Stimulated activated CD4-positive, alpha-beta T cell treated with anti-CD3 and anti-CD28 coated beads, TNF-alpha, amount 100 ng/mL, for 4 hours (primary cell): ENCODE measurements around the gene PCLO.

Experiments used
- DNase-seq, 3 experiments: peaks; one replicate each; pipeline ENCODE4 v3.0.0-alpha.2; 2020; ENCODE audit warnings: low read depth in 3 of 3

Gene PCLO

GRCh38 chr7:82839063-82839462 is 323.6 kb downstream of the PCLO start:
- no peak for DNase-seq

GRCh38 chr7:82838314-82838713 is 324.4 kb downstream of the PCLO start:
- DNase-seq = no peak

- DNase-seq = no peak
Observed at GRCh38 chr7:82823073-82823472, 339.6 kb downstream of the PCLO start.

- no peak for DNase-seq
Observed at GRCh38 chr7:82821037-82821436, 341.6 kb downstream of the PCLO start.

DNA sequence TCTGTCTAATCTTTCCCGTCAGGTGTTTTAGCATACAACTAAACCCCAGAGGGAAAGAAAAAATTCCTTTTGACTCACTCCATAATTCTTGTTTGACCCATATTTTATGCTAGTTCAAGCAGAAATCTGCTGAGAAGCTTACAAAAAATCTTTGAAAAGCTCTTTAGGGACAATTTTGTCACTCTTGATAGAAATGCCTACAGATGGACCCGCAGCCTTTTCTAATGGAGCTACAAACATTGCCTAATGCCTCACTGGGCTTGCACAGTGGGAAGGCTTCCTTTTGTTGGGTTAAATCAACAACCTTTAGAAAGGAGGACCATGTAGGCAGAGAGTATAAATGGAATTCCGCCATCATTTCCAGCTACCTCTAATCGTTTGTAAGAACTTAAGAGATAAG is 344.5 kb downstream of the PCLO start:
- no peak for DNase-seq

DNA sequence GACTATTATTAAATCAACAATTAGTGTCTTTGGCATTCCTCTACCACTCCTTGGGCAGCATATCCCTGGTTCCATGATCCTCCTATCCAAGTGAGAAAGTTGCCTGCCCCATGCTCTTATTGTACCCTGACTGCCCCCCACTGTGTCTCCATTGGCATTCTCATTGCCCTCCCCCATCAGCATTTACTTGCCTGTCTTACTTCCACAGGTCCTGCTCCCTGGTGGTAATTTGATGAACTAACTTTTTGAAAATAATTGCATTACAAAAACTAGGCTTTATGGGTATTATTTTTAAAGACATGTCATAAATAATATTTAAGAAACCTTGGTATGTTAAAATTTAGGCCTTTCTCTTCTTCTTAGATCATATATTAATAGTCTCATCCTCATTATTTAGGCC is 346.4 kb downstream of the PCLO start:
- DNase-seq = no peak

DNA sequence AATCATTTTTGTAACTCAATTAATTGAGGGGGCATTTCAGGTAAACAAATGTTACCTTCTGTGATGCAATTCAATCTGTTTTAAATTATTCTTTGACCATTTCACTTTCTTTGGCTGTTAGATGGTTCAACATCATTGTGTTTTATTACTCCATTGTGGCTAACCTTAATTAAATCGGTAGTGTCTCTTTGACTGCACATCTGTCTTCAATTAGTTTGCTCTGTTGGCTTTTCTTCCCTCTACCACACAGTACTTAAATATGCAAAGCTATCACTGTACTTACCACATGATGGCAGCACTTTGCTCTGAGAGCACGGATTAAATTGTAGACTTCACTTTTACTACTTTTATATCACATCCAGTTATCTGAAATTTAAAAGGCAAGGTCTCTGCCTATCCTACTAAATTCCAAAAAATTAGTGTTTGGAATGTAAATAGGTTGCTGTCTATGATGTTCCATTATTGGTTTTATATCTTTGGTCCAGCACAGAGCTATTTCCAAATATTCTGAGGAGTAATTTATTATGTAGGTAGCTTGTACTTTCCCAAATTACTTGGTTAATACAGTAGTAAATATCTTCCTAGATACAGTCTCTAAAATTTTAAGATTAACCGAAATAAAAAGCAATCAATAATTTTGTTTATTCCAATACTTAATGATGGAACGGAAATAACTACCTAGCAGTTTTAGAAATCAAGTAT is 352.0 kb downstream of the PCLO start:
- DNase-seq = no peak

DNA sequence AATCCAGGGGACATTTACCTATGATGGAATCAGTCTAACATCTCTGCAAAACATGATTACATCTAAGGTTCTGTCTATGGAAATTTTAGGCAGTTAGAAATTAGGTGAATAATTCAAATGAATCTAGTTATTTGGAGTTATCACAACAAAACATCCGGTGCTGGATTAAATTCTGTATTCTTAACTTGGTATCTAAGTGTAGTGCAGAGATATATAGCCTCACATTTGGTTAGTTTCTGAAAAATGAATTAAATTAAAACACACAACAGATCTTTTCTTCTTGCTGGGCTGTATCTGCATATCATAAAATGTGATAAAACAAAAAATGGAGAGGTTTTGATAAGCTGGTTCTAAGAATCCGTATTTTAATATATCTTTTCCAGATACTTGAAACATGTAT is 354.1 kb downstream of the PCLO start:
- DNase-seq = no peak

DNA sequence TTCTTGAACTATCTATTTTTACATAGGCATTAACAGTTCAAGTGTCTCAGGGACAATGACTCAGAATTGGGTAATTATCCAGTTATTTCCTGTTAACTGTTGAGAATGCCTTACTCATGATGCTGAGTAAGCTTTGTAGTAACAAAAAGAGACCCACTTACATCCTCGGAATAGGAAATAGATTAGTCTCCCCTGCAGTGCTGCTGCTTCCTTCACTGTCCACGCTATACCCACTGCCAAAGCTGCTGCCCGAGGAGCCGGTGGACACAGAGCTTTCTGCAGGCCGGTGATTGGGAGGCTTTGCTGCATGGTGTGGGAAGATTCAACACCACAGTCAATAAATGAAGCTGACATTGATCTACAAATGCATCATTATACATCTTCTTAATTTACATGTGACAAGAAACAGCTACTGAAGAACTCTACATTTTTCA is 357.1 kb downstream of the PCLO start:
- no peak for DNase-seq

DNA sequence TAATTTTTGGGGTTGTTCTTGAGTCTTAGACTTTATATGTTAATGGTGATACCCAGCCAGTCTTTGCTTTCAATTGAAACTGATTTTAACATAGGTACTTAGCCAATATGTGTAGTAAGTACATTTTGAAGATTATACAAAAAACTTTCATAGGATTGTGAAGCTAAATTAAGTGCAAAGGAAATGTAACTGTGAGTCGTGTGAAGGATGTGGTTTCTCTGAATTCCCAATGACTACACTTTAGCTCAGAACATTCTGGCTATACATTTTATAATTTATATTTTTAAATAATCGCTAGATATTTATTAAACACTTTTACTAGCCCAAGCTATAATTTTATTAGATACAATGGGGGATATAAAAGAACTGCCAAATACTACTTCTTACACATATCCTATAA is 359.3 kb downstream of the PCLO start:
- no peak for DNase-seq

GRCh38 chr7:82789883-82790609 is 372.6 kb downstream of the PCLO start:
- no peak for DNase-seq

DNA sequence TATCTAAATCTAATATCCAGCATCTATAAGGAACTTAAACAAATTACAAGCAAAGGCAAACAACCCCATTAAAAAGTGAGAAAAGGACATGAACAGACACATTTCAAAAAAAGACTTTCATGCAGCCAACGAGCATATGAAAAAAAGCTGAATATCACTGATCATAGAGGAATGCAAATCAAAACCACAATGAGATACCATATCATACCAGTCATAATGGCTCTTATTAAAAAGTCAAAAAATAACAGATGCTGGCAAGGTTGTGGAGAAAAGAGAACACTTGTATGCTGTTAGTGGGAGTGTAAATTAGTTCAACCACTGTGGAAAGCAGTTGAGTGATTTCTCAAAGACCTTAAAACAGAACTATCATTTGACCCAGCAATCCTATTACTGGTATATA is 384.7 kb downstream of the PCLO start:
- no peak for DNase-seq

GRCh38 chr7:82762880-82763279 is 399.8 kb downstream of the PCLO start:
- DNase-seq = no peak

GRCh38 chr7:82760831-82761230 is 401.9 kb downstream of the PCLO start:
- DNase-seq = no peak

DNA sequence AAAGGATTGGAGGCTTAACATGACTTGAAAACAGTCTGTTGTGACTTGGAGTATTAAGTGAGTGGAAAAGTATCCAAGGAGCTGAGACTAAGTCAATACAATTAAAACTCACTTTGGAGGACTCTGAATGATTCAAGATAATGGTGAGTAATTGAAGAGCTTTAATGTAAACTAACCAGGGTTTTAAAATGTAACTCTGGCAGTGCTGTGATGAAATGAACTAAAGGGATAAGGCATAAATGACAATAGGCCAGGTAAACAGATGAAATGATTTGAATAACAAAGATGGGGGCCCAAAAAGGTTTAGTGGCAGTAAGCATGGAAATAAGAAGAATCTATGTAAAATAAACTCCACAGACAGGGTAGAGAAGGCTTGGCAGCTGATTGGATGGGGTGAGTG is 402.6 kb downstream of the PCLO start:
- no peak for DNase-seq

DNA sequence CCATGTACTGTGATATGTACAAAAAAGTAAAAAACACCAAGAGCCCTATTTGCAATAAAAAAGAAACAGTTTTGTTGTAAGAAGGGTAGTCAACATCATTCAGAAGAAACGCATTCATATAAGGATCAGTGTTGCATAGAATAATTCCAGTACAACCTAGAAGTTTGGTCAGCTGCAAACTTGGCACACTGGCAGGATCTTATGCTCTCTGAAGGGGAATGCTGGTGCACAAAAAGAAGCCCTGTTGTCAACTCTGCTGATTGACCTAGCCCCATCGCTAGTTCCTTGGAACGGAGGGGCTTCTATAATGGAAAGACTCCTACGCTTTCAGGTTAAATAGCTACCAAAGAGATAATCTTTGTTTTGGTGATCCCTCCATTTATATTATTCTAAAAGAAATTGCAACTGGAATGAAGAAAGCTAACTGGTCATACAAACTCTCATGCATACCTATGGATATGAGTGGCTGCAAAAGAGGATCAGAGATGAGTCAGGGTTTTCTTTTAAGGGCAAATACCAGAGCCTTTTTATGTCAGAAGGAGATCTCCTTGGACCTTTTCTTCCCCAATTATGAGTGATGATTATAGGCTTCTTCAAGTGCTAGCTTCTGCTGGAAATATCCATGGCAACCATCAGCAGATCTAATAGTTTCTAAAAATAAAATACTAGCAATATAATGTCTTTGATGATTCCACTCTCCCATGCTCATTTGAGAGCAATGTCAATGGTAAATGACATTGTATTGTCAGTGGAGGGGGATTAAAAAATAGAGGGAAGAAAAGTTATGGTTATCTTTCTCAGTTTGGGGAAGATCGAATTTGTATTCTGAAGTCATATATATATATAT is 406.8 kb downstream of the PCLO start:
- no peak for DNase-seq

DNA sequence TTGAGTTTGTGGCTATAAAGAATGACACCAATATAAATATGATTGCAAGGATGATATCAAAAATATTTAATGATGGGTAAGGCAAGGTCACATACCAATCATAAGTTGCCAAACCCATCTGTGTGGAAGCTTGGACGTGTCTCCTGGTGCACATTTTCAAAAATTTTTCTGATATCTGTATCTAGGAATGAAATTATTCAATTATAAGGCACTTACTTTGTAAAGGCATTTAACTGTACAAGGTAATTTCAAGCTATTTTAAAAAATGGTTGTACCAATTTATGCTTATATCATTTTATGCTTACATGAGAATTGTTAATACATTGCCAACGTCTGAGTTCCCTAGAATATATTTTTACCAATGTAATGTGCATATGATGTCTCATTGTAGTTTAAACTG is 412.7 kb downstream of the PCLO start:
- no peak for DNase-seq

- no peak for DNase-seq
Observed at GRCh38 chr7:82745820-82746219, 416.9 kb downstream of the PCLO start.

GRCh38 chr7:82745117-82745516 is 417.6 kb downstream of the PCLO start:
- DNase-seq = no peak

GRCh38 chr7:82742163-82742562 is 420.5 kb downstream of the PCLO start:
- no peak for DNase-seq

DNA sequence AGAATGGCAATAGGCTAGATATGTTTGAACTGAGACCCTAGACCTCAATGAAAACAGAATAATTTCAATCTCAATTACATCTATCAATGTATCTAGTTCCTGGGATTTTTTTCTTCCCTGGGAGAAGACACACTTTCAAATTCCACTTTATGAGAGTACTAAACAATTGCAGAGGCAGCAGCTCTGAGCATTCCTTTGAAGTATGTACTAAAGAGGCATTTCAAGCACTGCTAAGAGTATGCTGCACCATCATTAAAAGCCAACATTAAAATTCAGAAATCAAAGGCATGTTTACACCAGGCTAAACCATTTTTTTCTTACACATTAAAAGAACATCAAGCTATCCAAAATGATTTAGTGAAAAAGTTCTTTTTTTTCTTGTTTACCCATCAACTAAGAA is 421.2 kb downstream of the PCLO start:
- DNase-seq = no peak

GRCh38 chr7:82740246-82740848 is 422.3 kb downstream of the PCLO start:
- DNase-seq = no peak
